Stimulated activated effector memory CD8-positive, alpha-beta T cell treated with anti-CD3 and anti-CD28 coated beads, Interleukin-12 subunit alpha, Interleukin-12 subunit beta, amount 100 ng/mL, for 72 hours (primary cell): Measurements from ENCODE around the gene COBL.

Source experiments
- ATAC-seq: fragments of 150-1000 bp; cut with Tn5 transposase; 2 replicates; pipeline ENCODE4 v1.10.0; 2021
- DNase-seq, 2 donors: peaks; one replicate each; pipeline ENCODE4 v3.0.0; 2021 to 2022; ENCODE audit warnings: low spot score in 2 of 2
- H3K27ac Mint-ChIP-seq: one replicate; pipeline ENCODE4 v1.8.0; 2022; ENCODE audit warnings: mild to moderate bottlenecking, mixed read lengths
- H3K36me3 Mint-ChIP-seq: one replicate; pipeline ENCODE4 v1.8.0; 2022; ENCODE audit warnings: mild to moderate bottlenecking, mixed read lengths
- H3K4me1 Mint-ChIP-seq: one replicate; pipeline ENCODE4 v1.8.0; 2022; ENCODE audit warnings: mixed read lengths
- H3K4me3 Mint-ChIP-seq: one replicate; pipeline ENCODE4 v1.8.0; 2022; ENCODE audit warnings: mild to moderate bottlenecking, mixed read lengths
- H3K9me3 Mint-ChIP-seq: one replicate; pipeline ENCODE4 v1.8.0; 2022; ENCODE audit warnings: mixed read lengths

The COBL gene

DNA sequence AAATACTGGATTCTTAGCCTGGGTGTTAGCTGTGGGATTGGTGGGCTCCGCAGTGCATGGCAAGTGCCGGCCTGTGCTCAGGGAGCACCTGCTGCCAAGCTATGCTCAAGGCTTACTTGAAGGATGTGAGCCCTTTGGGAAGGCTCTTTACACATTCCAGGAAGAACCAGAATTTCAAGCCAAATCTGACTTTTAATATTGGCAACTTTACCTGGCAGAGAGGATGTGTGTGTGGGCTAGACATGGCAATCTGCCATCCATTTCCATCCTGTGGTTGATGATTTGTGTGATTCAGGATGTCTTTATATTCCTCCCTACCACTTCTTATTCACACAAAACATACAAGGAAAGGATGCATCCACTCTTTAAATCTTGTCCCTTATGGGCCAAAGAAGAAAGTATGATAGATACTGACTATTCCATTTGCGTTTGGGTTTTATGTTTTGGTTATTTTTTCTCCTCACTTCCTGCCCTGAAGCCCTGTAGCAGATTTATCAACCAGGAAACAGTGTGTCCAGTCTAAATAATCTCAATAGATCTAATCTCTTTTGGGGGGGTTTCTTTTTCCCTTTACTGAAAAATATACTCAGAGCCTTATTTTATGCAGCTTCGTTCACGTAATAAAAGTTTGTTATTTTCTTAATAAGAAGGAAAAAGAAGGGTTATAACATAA lies 247.1 kb downstream of the COBL start:
- Mint-ChIP-seq H3K27ac (no peak overlapping the region), H3K36me3 (no peaks in the 10 kb centered on the region), H3K4me1 (no peaks in the 10 kb centered on the region)

DNA sequence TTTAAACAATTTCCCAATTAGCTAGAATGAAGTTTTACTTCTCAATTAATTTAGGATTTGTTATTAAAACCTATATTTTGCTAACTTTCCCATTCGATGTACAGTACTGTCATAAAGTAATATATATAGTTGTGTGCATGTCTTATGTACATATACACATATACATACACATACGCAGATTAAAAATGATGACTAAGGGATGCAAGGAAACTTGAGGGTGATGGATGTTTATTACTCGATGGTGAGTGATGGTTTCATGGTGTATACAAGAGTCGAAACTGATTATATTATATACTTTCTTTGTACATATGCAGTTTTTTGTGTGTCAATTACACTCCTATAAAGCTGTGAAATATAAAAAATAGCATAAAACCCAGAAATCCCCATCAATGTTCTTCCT lies 248.2 kb downstream of the COBL start:
- Mint-ChIP-seq H3K9me3 (no peaks in the 10 kb centered on the region), H3K4me3 (no peak overlapping the region)

More for the DNA sequence above, 247.1 kb downstream of the COBL start:
- Mint-ChIP-seq H3K4me3 (no peak overlapping the region), H3K9me3 (no peaks in the 10 kb centered on the region)
- DNase-seq = no peak
- ATAC-seq = no peak

DNA sequence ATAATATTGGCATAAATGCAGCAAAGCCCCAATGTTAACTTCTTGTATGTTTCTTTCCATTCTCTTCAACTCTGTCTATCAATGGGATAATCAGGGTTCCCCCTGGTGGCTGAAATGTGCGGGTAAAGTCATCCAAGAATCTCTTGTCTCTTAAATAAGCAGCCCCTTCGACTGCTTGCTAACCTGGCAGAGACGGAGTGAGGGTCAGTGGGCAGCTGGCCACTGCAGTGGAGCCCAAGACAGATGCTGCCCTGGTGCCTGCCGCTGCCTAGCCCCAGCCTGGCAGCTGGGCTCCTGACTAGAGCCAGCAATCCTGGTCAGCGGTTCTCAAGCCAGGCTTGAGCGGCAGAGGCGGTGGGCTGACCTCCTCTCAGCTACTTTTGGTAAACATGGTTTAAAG lies 248.9 kb downstream of the COBL start:
- DNase-seq = peak in 1 of 2 donors; percentile 62

More for the DNA sequence above, 248.2 kb downstream of the COBL start:
- DNase-seq (no peak), ATAC-seq (no peak)
- Mint-ChIP-seq H3K4me1 (no peaks in the 10 kb centered on the region), H3K36me3 (no peaks in the 10 kb centered on the region), H3K27ac (no peak overlapping the region)

DNA sequence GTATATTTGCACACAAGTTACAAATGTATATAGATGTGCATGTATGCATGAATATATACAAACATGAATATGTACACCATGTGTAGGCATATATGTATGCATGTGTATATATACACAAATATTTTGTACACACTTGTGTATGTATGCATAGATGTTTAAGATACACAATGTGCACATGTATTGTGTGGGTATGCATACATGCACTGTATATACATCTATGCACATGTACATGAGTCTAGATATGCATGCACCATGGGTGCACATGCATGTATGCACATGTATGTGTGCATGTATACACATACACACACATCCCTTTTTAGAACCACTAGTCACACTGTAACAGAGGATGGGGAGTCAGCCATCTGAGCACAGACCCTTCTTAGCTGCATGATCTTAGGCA lies 249.4 kb downstream of the COBL start:
- H3K9me3 Mint-ChIP-seq = no peaks in the 10 kb centered on the region
- no peak overlapping the region for H3K4me3 Mint-ChIP-seq
- no peaks in the 10 kb centered on the region for H3K36me3 Mint-ChIP-seq
- DNase-seq (no peak), ATAC-seq (peak; percentile 11)
- H3K4me1 Mint-ChIP-seq = no peaks in the 10 kb centered on the region
- H3K27ac Mint-ChIP-seq = no peak overlapping the region

More for the DNA sequence above, 248.9 kb downstream of the COBL start:
- no peak overlapping the region for H3K4me3 Mint-ChIP-seq
- no peak overlapping the region for H3K27ac Mint-ChIP-seq
- no peaks in the 10 kb centered on the region for H3K4me1 Mint-ChIP-seq
- H3K9me3 Mint-ChIP-seq = no peaks in the 10 kb centered on the region
- no peaks in the 10 kb centered on the region for H3K36me3 Mint-ChIP-seq
- ATAC-seq = peak; percentile 26

- DNase-seq (no peak), ATAC-seq (no peak)
- no peaks in the 10 kb centered on the region for H3K4me1 Mint-ChIP-seq
- no peaks in the 10 kb centered on the region for H3K9me3 Mint-ChIP-seq
- no peaks in the 10 kb centered on the region for H3K36me3 Mint-ChIP-seq
- H3K27ac Mint-ChIP-seq = no peak overlapping the region
- H3K4me3 Mint-ChIP-seq = no peak overlapping the region
Observed at GRCh38 chr7:51066405-51066882, 250.2 kb downstream of the COBL start.

- H3K9me3 Mint-ChIP-seq = no peaks in the 10 kb centered on the region
- H3K27ac Mint-ChIP-seq = no peak overlapping the region
- no peaks in the 10 kb centered on the region for H3K36me3 Mint-ChIP-seq
Observed at GRCh38 chr7:51065766-51066165, 250.8 kb downstream of the COBL start.

DNA sequence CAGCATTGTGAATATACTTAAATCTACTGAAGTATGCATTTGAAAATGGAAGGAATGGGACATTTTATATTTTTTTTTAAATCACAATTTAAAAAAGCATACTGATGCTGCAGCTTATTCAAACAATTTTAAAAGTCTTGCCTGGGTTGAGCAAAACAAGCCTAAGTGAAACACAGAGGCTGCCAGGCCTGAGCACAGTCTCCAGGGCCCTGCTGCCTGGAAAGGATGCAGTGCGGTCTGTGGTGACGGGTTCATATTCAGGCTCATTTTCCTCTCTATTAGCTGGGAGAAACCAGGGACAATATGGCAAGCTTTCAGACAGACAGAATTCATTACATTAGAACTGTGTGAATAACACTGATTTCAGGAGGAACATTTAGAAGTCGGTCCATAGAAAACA lies 251.9 kb downstream of the COBL start:
- H3K4me3 Mint-ChIP-seq = no peak overlapping the region
- no peaks in the 10 kb centered on the region for H3K36me3 Mint-ChIP-seq
- H3K4me1 Mint-ChIP-seq = no peaks in the 10 kb centered on the region
- no peaks in the 10 kb centered on the region for H3K9me3 Mint-ChIP-seq
- ATAC-seq = no peak
- DNase-seq = no peak
- H3K27ac Mint-ChIP-seq = no peak overlapping the region

More at GRCh38 chr7:51065766-51066165, 250.8 kb downstream of the COBL start:
- ATAC-seq (no peak), DNase-seq (no peak)
- H3K4me1 Mint-ChIP-seq = no peaks in the 10 kb centered on the region
- H3K4me3 Mint-ChIP-seq = no peak overlapping the region

- no peaks in the 10 kb centered on the region for H3K9me3 Mint-ChIP-seq
- DNase-seq (no peak), ATAC-seq (no peak)
- H3K4me1 Mint-ChIP-seq = no peaks in the 10 kb centered on the region
- no peak overlapping the region for H3K4me3 Mint-ChIP-seq
- no peaks in the 10 kb centered on the region for H3K36me3 Mint-ChIP-seq
- H3K27ac Mint-ChIP-seq = no peak overlapping the region
Observed at GRCh38 chr7:51062222-51062987, 254.2 kb downstream of the COBL start.

DNA sequence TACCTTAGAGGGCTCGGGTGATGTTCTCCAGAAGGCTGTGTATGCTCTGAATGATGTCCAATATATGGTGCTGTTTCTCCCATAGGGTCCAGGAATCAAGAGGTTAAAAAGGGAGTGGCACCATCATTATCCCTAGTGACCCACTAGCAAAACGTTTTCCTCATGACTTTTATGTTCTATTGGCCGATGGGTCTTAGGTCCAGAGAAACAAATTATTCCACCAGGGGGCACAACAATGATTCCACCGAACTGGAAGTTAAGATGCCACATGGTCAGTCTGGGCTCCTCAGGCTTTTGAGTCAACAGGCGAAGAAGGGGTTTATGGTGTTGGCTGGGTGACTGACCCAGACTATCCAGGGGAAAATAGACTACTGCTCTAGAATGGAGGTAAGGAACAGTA lies 256.1 kb downstream of the COBL start:
- no peak for DNase-seq
- H3K27ac Mint-ChIP-seq = no peak overlapping the region
- no peak overlapping the region for H3K4me3 Mint-ChIP-seq
- no peaks in the 10 kb centered on the region for H3K4me1 Mint-ChIP-seq
- H3K36me3 Mint-ChIP-seq = no peaks in the 10 kb centered on the region
- ATAC-seq = no peak
- no peaks in the 10 kb centered on the region for H3K9me3 Mint-ChIP-seq

DNA sequence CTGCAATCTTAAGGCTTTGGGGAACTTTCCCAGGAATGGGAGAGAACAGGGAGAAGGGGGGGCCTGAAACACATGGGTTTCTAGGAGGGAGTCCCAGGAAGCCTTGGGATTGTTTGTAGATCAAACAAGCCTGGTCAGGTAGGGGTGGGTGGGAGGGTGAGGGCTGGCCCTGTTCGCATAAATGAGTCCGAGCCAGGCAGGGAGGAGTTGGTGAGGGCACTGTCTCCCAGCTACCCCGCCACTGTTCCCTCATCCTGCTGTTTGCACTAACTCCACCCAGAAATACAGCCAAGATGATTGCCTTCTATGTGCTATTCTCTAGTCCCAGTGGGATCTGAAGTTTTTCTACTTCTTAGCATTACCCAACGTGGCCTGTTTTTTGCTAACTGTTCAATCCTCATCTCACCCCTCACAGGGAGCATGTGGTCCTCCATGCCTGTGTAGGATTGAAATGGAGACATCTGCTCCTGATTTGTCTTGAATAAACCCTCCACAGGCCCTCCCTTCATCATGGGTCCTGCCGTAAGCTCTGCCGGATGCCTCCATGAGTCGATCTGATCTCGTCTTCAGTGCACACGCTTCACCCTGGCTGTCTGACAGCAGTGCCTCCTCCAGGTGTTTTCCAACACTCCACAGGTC lies 257.0 kb downstream of the COBL start:
- ATAC-seq (no peak), DNase-seq (no peak)
- Mint-ChIP-seq H3K9me3 (no peaks in the 10 kb centered on the region), H3K36me3 (no peaks in the 10 kb centered on the region), H3K4me3 (no peak overlapping the region), H3K27ac (no peak overlapping the region), H3K4me1 (no peaks in the 10 kb centered on the region)

DNA sequence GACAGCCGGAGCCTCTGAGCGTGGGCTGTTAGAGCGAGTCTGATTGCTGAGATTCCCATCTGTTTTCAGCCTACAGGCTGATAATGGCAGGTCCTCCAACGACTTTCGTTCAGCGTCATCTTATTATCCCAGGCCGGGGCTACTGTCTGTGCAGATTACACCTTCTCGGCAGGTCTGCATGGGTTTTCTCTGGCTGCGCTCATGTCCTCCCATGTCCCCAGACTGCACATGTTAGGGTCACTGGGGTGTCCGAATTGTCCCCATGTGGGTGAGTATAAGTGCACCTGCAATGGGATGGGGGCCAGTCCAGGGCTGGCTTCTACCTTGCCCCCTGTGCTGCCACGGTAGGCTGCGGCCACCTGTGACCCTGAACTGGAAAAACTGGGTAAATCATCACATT lies 257.8 kb downstream of the COBL start:
- no peak for ATAC-seq

DNA sequence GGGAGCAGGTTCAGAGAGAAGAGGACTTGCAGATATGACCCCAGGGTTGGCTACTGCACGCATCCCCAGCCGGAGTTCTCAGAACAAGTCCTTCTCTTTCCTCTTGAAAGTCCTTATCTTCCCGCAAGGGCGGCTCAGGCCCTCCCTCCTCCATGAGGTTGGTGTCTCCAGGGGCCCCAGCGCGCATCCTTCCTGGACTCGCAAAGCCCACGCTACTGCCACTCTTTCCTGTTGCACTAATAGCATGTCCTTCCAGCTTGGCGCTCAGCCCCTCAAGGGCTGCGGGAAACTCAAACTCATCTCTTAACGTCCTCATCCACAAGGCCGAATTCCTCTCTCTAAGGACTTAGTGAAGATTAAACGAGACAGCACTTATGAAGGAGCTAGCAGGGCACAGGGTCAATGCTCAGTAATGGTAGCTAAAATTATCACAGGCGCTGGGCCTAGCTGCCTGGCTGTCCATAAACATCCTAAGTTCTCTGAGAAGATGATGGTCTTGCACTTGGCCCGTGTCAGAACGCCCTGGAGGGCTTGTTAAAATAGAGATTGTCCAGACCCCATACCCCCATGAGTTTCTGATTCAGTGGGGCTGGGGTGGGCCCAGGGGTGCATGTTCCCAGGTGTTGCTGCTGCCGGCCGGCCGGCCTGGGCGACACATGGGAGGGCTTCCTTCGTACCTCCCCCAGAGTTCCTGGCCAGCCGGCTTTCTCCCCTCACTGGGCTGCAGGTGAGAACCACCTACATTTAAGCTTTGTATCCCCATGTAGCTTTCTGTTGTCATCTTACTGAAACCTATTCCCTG lies 261.4 kb downstream of the COBL start:
- DNase-seq (no peak), ATAC-seq (peak; percentile 27)
- Mint-ChIP-seq H3K4me3 (no peak overlapping the region), H3K27ac (no peak overlapping the region), H3K9me3 (no peaks in the 10 kb centered on the region), H3K36me3 (no peaks in the 10 kb centered on the region), H3K4me1 (no peaks in the 10 kb centered on the region)

More for the DNA sequence above, 257.8 kb downstream of the COBL start:
- DNase-seq = no peak
- Mint-ChIP-seq H3K4me3 (no peak overlapping the region), H3K27ac (no peak overlapping the region), H3K9me3 (no peaks in the 10 kb centered on the region), H3K36me3 (no peaks in the 10 kb centered on the region), H3K4me1 (no peaks in the 10 kb centered on the region)

GRCh38 chr7:51054231-51054630 lies 262.4 kb downstream of the COBL start:
- no peak overlapping the region for H3K4me3 Mint-ChIP-seq
- no peaks in the 10 kb centered on the region for H3K4me1 Mint-ChIP-seq
- DNase-seq = no peak
- no peak overlapping the region for H3K27ac Mint-ChIP-seq
- H3K36me3 Mint-ChIP-seq = no peaks in the 10 kb centered on the region
- H3K9me3 Mint-ChIP-seq = no peaks in the 10 kb centered on the region
- no peak for ATAC-seq

GRCh38 chr7:51053160-51053925 lies 263.3 kb downstream of the COBL start:
- DNase-seq (no peak), ATAC-seq (no peak)
- Mint-ChIP-seq H3K27ac (no peak overlapping the region), H3K4me1 (no peaks in the 10 kb centered on the region), H3K36me3 (no peaks in the 10 kb centered on the region), H3K4me3 (no peak overlapping the region), H3K9me3 (no peaks in the 10 kb centered on the region)
